PC-9 (cell line): Measurements from ENCODE around the gene PER2. TPM values are rescaled to one million over a fixed set of nuclear protein-coding genes. Genes with fewer than 3 reads are reported as not detected.

ENCODE experiments used
- BruUV-seq: library from RNA; stranded (reverse); fragments of 400-500 nt; replicated peaks from 2 replicates; lab custom pipeline; 2021; lab: Mats Ljungman, UMichigan
- CTCF ChIA-PET: fragments of 300-600 bp; sonication (Branson Sonifier 250); formaldehyde crosslinking; loops from one replicate; lab custom pipeline; 2022; ENCODE audit warnings: antibody characterized with exemption; lab: Charles Lee
- POLR2A ChIA-PET: fragments of 300-600 bp; sonication (Branson Sonifier 250); formaldehyde crosslinking; loops from one replicate; lab custom pipeline; 2022; ENCODE audit warnings: antibody characterized with exemption; ENCODE audit not compliant: unreplicated experiment; lab: Charles Lee
- DNase-seq, 2 experiments: peaks; one replicate each; pipeline versions ENCODE4 v3.0.0 to v3.0.0-alpha.2; 2015 to 2022; ENCODE audit warnings: mixed read lengths in 1 of 2
- H2AFZ ChIP-seq: fragments of 200-600 bp; sonication (generic); 2 replicates; pipeline ENCODE4 v1.8.1; 2017; ENCODE audit warnings: antibody characterized with exemption
- H3F3A ChIP-seq: fragments of 200-600 bp; sonication (generic); 2 replicates; pipeline ENCODE4 v1.8.1; 2017; ENCODE audit warnings: antibody characterized with exemption, mild to moderate bottlenecking, low read depth; ENCODE audit not compliant: insufficient read depth
- H3K27ac ChIP-seq: fragments of 200-600 bp; sonication (generic); 2 replicates; pipeline ENCODE4 v1.6.1; 2016; ENCODE audit warnings: mixed run types
- H3K27me3 ChIP-seq: fragments of 200-600 bp; sonication (generic); 2 replicates; pipeline ENCODE4 v1.6.1; 2016; ENCODE audit warnings: low read depth, mixed run types; ENCODE audit not compliant: insufficient read depth
- H3K36me3 ChIP-seq: fragments of 200-600 bp; sonication (generic); 2 replicates; pipeline ENCODE4 v1.6.1; 2016; ENCODE audit warnings: low read depth, mixed run types
- H3K4me1 ChIP-seq: fragments of 200-600 bp; sonication (generic); replicated peaks from 2 replicates; pipeline ENCODE4 v1.6.1; 2016; ENCODE audit warnings: mixed run types; ENCODE audit not compliant: insufficient read depth
- H3K4me2 ChIP-seq: fragments of 200-600 bp; sonication (generic); 2 replicates; pipeline ENCODE4 v1.6.1; 2017; ENCODE audit warnings: mixed run types
- H3K4me3 ChIP-seq: fragments of 200-600 bp; sonication (generic); 2 replicates; pipeline ENCODE4 v1.6.1; 2016; ENCODE audit warnings: mixed run types
- H3K79me2 ChIP-seq: fragments of 200-600 bp; sonication (generic); 2 replicates; pipeline ENCODE4 v1.6.1; 2017; ENCODE audit warnings: low read depth, mixed run types
- H3K9me2 ChIP-seq: fragments of 200-600 bp; sonication (generic); 2 replicates; pipeline ENCODE4 v1.8.1; 2017; ENCODE audit warnings: mild to moderate bottlenecking; ENCODE audit not compliant: insufficient read depth
- H3K9me3 ChIP-seq: fragments of 200-600 bp; sonication (generic); 2 replicates; pipeline ENCODE4 v1.8.1; 2016; ENCODE audit warnings: low read depth; ENCODE audit not compliant: insufficient read depth
- H4K20me1 ChIP-seq: fragments of 200-600 bp; sonication (generic); 2 replicates; pipeline ENCODE4 v1.8.1; 2017; ENCODE audit not compliant: insufficient read depth
- EZH2 ChIP-seq: fragments of 200-600 bp; sonication (generic); IDR thresholded peaks from 2 replicates; pipeline ENCODE4 v1.8.0; 2017; ENCODE audit warnings: antibody characterized with exemption, low read depth
- intact Hi-C: fragments of 100-400 bp; cut with micrococcal nuclease; formaldehyde crosslinking; loops from one replicate; pipeline ENCODE4 v1.10.0; 2022; ENCODE audit not compliant: unreplicated experiment
- total RNA-seq: library from RNA; stranded (reverse); gene quantifications from 2 replicates; pipeline ENCODE4 v1.2.3, GENCODE V29; 2021
- TF ChIP-seq, protein P1 (sequence below): fragments of 200-600 bp; sonication (generic); conservative IDR thresholded peaks from 2 replicates; pipeline ENCODE4 v1.6.1; 2017; ENCODE audit warnings: mixed run types, antibody characterized with exemption, mild to moderate bottlenecking, moderate library complexity

PER2 gene
- total RNA-seq, 1 experiment from 2014 or later: 18.9 TPM

DNA sequence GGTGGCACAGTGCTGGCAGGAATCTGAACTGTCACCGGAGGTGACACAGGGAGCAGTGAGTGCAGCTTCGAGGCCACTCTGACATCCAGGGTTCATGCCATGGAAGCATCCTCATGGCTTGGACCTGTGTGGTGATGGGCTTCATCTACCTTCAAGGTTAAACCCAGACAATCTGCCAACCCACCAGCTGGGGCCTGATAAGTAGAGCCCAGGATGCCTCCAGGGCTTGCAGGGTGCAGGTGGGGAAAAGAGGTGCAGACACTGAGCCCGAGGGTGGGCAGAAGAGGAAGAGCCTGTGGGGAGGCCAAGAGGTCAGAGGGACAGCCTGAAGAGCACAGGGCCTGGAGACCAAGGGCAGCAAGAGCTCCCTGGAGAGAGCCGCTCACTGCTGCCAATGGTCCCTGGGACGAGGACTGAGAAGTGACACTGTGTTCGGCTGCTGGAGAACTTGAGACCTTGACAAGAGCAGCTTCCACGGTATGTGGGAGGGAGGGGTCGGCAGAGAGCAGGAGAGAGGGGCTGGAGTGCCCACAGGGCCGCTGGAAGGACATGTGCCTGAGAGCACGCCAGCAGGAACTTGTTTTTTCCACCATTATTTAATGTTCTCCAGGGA is 40.5 kb downstream of the PER2 start:
- intact Hi-C loops: loop anchor here (10.0 kb wide), 1 partner anchor 103 kb away; no protein-coding TSS in a partner anchor
- TF ChIP-seq EZH2: no peak
- TF ChIP-seq, protein P1, sequence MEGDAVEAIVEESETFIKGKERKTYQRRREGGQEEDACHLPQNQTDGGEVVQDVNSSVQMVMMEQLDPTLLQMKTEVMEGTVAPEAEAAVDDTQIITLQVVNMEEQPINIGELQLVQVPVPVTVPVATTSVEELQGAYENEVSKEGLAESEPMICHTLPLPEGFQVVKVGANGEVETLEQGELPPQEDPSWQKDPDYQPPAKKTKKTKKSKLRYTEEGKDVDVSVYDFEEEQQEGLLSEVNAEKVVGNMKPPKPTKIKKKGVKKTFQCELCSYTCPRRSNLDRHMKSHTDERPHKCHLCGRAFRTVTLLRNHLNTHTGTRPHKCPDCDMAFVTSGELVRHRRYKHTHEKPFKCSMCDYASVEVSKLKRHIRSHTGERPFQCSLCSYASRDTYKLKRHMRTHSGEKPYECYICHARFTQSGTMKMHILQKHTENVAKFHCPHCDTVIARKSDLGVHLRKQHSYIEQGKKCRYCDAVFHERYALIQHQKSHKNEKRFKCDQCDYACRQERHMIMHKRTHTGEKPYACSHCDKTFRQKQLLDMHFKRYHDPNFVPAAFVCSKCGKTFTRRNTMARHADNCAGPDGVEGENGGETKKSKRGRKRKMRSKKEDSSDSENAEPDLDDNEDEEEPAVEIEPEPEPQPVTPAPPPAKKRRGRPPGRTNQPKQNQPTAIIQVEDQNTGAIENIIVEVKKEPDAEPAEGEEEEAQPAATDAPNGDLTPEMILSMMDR: no peak
- no peak for DNase-seq
- Histone ChIP-seq H2AFZ (no peak overlapping the region), H3K36me3 (no peaks in the 10 kb centered on the region), H3K9me2 (no peaks in the 10 kb centered on the region), H3K27ac (no peak overlapping the region), H3K4me2 (no peak overlapping the region), H4K20me1 (no peaks in the 10 kb centered on the region), H3K4me1 (peaks cover 8% of the 10 kb centered on the region), H3F3A (0 out of 2 replicates have a peak, but pooled peaks cover 7% of the 10 kb centered on the region), H3K4me3 (no peak overlapping the region), H3K27me3 (no peaks in the 10 kb centered on the region), H3K79me2 (no peaks in the 10 kb centered on the region), H3K9me3 (no peaks in the 10 kb centered on the region)
- ChIA-PET POLR2A (no interaction called here), CTCF (no interaction called here)
- no TSS peak for BruUV-seq

GRCh38 chr2:238247002-238247822 is 41.2 kb downstream of the PER2 start:
- BruUV-seq: no TSS peak
- no peaks in the 10 kb centered on the region for H3K9me2 ChIP-seq
- peak overlapping the region; percentile 16; the same call in 1 of the 2 replicates for H3K4me2 ChIP-seq
- DNase-seq: no peak
- H3K9me3 ChIP-seq: no peaks in the 10 kb centered on the region
- peaks cover 7% of the 10 kb centered on the region; the same call in 1 of the 2 replicates for H3F3A ChIP-seq
- no peaks in the 10 kb centered on the region for H4K20me1 ChIP-seq
- H3K27ac ChIP-seq: no peak overlapping the region
- H3K4me1 ChIP-seq: peaks cover 8% of the 10 kb centered on the region
- H3K36me3 ChIP-seq: no peaks in the 10 kb centered on the region
- H3K79me2 ChIP-seq: no peaks in the 10 kb centered on the region
- intact Hi-C loops: loop anchor here (10.0 kb wide), 1 partner anchor 102 kb away; no protein-coding TSS in a partner anchor
- no peaks in the 10 kb centered on the region for H3K27me3 ChIP-seq
- no peak for TF ChIP-seq EZH2
- TF ChIP-seq, protein P1: no peak
- POLR2A ChIA-PET: no interaction called here
- CTCF ChIA-PET: no interaction called here
- H3K4me3 ChIP-seq: no peak overlapping the region
- H2AFZ ChIP-seq: no peak overlapping the region

DNA sequence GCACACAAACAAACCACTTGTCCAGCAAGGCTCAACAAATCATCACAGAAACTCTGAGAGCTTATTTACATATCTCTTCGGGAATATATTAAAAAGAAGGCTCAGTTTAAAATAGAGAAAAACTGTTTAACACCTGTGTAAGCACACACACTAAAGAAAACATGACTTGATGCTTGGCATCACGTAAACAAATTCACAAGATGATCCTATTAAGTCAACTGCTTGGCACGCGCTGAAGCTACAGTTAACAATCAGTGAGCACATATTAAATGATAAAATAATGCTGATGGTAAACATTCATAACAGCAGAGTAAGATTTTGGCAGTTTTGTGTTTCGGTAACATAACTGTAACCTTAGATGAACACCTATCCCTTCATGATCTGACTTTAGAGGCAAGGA is 44.3 kb downstream of the PER2 start:
- no peak overlapping the region for H3K27ac ChIP-seq
- H3K4me2 ChIP-seq: no peak overlapping the region
- H3K9me3 ChIP-seq: no peaks in the 10 kb centered on the region
- H3K4me1 ChIP-seq: peaks cover 8% of the 10 kb centered on the region
- intact Hi-C loops: loop anchor here (5.0 to 10.0 kb wide), 2 partner anchors 99 to 387 kb away; partner anchors contain the start of gene RAMP1
- no peaks in the 10 kb centered on the region for H3K9me2 ChIP-seq
- H3K4me3 ChIP-seq: no peak overlapping the region
- TF ChIP-seq, protein P1: no peak
- no peak for TF ChIP-seq EZH2
- POLR2A ChIA-PET: no interaction called here
- no peaks in the 10 kb centered on the region for H4K20me1 ChIP-seq
- BruUV-seq: no TSS peak
- no peaks in the 10 kb centered on the region for H3K27me3 ChIP-seq
- H3K79me2 ChIP-seq: no peaks in the 10 kb centered on the region
- no peak for DNase-seq
- H2AFZ ChIP-seq: no peak overlapping the region
- no peaks in the 10 kb centered on the region for H3K36me3 ChIP-seq
- H3F3A ChIP-seq: peaks cover 7% of the 10 kb centered on the region; the same call in 1 of the 2 replicates
- CTCF ChIA-PET: interaction anchor here (0.7 kb wide), 1 partner anchor 407 kb away, joined by 4 read pairs; no protein-coding TSS in a partner anchor
